Coronary artery (tissue), 2 donors: Measurements from ENCODE around the gene ARID1B.

Experiments
- DNase-seq: peaks from one replicate; pipeline ENCODE4 v3.0.0-alpha.2; 2017; ENCODE audit warnings: low spot score
- H3K27ac ChIP-seq, 2 donors: fragments of 200-600 bp; sonication (generic); one replicate each; pipeline ENCODE4 v1.5.1; 2016 to 2019
- H3K4me3 ChIP-seq: fragments of 200-600 bp; sonication (generic); 2 replicates; pipeline ENCODE4 v1.5.1; 2016; ENCODE audit warnings: mild to moderate bottlenecking, moderate library complexity
- CTCF ChIP-seq: fragments of 200-600 bp; sonication (generic); IDR thresholded peaks from one replicate; pipeline ENCODE4 v1.5.1; 2019; ENCODE audit warnings: antibody characterized with exemption

The ARID1B gene

GRCh38 chr6:156984178-156984738, 207.1 kb downstream of the ARID1B start:
- no peak for DNase-seq
- Histone ChIP-seq H3K4me3 (no peak overlapping the region), H3K27ac (no peak overlapping the region)
- no peak for TF ChIP-seq CTCF

DNA sequence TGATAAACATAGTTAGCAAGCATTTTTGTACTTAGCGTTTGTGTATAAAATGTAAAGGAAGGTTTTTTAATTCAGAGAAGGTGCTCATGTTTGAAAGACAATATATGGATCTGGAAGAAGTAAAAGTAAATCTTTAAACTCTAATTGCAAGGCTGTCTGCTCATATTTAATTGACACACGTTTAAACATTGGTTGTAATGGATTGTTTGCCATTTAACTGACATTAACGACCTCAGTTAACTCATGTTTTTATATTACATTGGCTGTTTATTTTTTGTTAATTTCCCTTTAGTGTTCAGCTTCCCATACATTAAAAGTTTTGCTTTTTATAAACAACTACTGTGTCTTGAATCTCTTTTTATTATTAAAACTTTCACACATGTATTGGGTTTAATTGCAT, 208.1 kb downstream of the ARID1B start:
- no peak for DNase-seq
- no peak for TF ChIP-seq CTCF
- Histone ChIP-seq H3K27ac (no peak overlapping the region), H3K4me3 (no peak overlapping the region)

DNA sequence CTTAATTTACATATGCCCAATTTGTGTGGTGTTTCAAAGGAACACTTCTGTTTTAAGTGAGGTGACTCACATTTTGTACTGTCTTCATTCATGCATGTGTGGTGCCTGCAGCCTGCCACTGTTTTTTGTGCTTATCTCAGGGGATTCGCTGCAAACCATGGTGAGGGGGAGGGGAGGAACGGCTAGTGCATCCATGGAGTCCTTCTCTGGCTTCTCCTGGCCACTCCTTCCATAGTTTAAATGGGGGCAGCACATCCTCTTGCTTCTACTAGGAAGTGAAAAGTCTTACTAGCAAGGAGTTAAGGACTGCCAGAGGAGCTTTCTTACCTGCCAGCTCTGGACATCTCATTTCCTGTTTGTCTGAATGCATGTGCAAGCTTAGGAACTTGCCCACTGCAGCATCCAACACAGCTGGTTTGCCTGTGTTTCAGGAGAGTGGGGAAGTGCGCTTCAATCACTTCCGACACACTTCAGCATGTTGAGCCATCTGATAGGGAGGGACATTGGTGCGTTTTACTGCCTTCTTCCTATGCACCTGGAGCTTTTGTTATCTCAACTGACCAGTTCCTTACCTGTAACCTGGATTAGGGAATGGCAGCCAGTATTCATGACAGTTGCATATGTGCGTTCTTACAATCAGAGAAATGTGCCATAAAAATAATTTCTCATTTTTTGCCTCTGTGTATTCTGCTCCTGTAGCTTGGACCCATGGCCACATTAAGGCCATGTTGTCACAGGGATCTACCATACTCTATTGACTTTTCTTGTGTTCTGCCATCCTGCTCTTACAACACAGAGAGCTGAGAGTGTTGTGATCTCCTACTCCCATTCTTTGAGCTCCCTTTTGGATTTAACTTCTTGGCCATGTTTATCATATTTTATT, 211.3 kb downstream of the ARID1B start:
- TF ChIP-seq CTCF, result no peak
- Histone ChIP-seq H3K27ac (no peak overlapping the region), H3K4me3 (no peak overlapping the region)
- DNase-seq, result no peak

GRCh38 chr6:156989159-156989806, 212.1 kb downstream of the ARID1B start:
- no peak overlapping the region for H3K27ac ChIP-seq
- no peak for DNase-seq
- H3K4me3 ChIP-seq, result no peak overlapping the region
- TF ChIP-seq CTCF, result no peak

GRCh38 chr6:156992020-156992804, 215.0 kb downstream of the ARID1B start:
- DNase-seq, result no peak
- no peak for TF ChIP-seq CTCF
- no peak overlapping the region for H3K27ac ChIP-seq
- peak overlapping the region; percentile 24 for H3K4me3 ChIP-seq

GRCh38 chr6:156993713-156994112, 216.5 kb downstream of the ARID1B start:
- Histone ChIP-seq H3K27ac (no peak overlapping the region), H3K4me3 (no peak overlapping the region)
- no peak for DNase-seq
- TF ChIP-seq CTCF, result no peak
